CD4-positive, alpha-beta memory T cell (primary cell): ENCODE measurements around the gene ATXN7. TPM values are rescaled to one million over a fixed set of nuclear protein-coding genes. Genes with fewer than 3 reads are reported as not detected.
A peak's percentile ranks its signal among the peaks of the same experiment; 100 is the strongest.

Experiments used
- CTCF ChIA-PET: fragments of 350-600 bp; sonication (Branson Sonifier 250); formaldehyde crosslinking; loops from one replicate; lab custom pipeline; 2021; ENCODE audit warnings: inconsistent platforms; ENCODE audit not compliant: partially characterized antibody; lab: Charles Lee
- POLR2A ChIA-PET: fragments of 350-600 bp; sonication (Branson Sonifier 250); formaldehyde crosslinking; loops from one replicate; lab custom pipeline; 2021; ENCODE audit not compliant: partially characterized antibody; lab: Charles Lee
- DNase-seq, 5 donors: peaks; one replicate each; pipeline versions ENCODE4 v3.0.0 to v3.0.0-alpha.2; 2020 to 2022; ENCODE audit warnings: mixed read lengths in 1 of 5
- H3K27ac ChIP-seq: one replicate; pipeline ENCODE4 v1.7.0; 2013; ENCODE audit warnings: low read depth, low read length
- H3K27me3 ChIP-seq: 2 replicates; pipeline ENCODE4 v1.7.0; 2013; ENCODE audit warnings: mild to moderate bottlenecking, low read length, moderate library complexity; ENCODE audit not compliant: insufficient read depth
- H3K36me3 ChIP-seq: 2 replicates; pipeline ENCODE4 v1.7.0; 2013; ENCODE audit warnings: mild to moderate bottlenecking, low read length, moderate library complexity; ENCODE audit not compliant: insufficient read depth
- H3K4me1 ChIP-seq: 2 replicates; pipeline ENCODE4 v1.7.0; 2013; ENCODE audit warnings: mild to moderate bottlenecking, low read length, moderate library complexity; ENCODE audit not compliant: insufficient read depth
- H3K4me3 ChIP-seq, 2 donors: one replicate each; pipeline ENCODE4 v1.7.0; 2013; ENCODE audit warnings: low read length in 2 of 2, mild to moderate bottlenecking in 1 of 2
- H3K9me3 ChIP-seq, 2 donors: one replicate each; pipeline ENCODE4 v1.7.0; 2013; ENCODE audit warnings: low read length in 2 of 2, control low read depth in 1 of 2; ENCODE audit not compliant: control insufficient read depth in 1 of 2
- H3K27ac Mint-ChIP-seq, 7 donors: one replicate each; pipeline ENCODE4 v1.8.0; 2020 to 2021; ENCODE audit warnings: mixed read lengths in 7 of 7, mild to moderate bottlenecking in 6 of 7, inconsistent platforms in 3 of 7, moderate library complexity in 3 of 7
- H3K27me3 Mint-ChIP-seq, 2 donors: one replicate each; pipeline ENCODE4 v1.8.0; 2020 to 2021; ENCODE audit warnings: mixed read lengths in 2 of 2
- H3K36me3 Mint-ChIP-seq, 2 donors: one replicate each; pipeline ENCODE4 v1.8.0; 2020 to 2021; ENCODE audit warnings: mixed read lengths in 2 of 2, inconsistent platforms in 1 of 2, mild to moderate bottlenecking in 1 of 2
- H3K4me1 Mint-ChIP-seq, 4 donors: one replicate each; pipeline ENCODE4 v1.8.0; 2020 to 2021; ENCODE audit warnings: mixed read lengths in 4 of 4, mild to moderate bottlenecking in 1 of 4
- H3K4me3 Mint-ChIP-seq, 8 donors: one replicate each; pipeline ENCODE4 v1.8.0; 2020 to 2021; ENCODE audit warnings: mixed read lengths in 8 of 8, mild to moderate bottlenecking in 7 of 8, moderate library complexity in 6 of 8, inconsistent platforms in 3 of 8
- H3K9me3 Mint-ChIP-seq, 8 donors: one replicate each; pipeline ENCODE4 v1.8.0; 2020 to 2021; ENCODE audit warnings: mixed read lengths in 8 of 8, mild to moderate bottlenecking in 5 of 8, inconsistent platforms in 3 of 8, moderate library complexity in 1 of 8
- intact Hi-C: fragments of 100-400 bp; cut with micrococcal nuclease; formaldehyde crosslinking; loops from one replicate; pipeline ENCODE4 v1.15.1; 2023
- polyA plus RNA-seq, 2 donors: library from polyadenylated mRNA; unstranded; fragments of 300-500 nt; fragmentation: Illumina TruSeq; gene quantifications; one replicate each; pipeline ENCODE4 v1.2.3, GENCODE V29; 2021
- total RNA-seq, 2 experiments: library from RNA; stranded (reverse); gene quantifications; one replicate each; pipeline ENCODE4 v1.2.3, GENCODE V29; 2021

Gene ATXN7
- total and polyA plus RNA-seq, 4 experiments from 2014 or later, result 13.4 to 160 (median 89.2) TPM

DNA sequence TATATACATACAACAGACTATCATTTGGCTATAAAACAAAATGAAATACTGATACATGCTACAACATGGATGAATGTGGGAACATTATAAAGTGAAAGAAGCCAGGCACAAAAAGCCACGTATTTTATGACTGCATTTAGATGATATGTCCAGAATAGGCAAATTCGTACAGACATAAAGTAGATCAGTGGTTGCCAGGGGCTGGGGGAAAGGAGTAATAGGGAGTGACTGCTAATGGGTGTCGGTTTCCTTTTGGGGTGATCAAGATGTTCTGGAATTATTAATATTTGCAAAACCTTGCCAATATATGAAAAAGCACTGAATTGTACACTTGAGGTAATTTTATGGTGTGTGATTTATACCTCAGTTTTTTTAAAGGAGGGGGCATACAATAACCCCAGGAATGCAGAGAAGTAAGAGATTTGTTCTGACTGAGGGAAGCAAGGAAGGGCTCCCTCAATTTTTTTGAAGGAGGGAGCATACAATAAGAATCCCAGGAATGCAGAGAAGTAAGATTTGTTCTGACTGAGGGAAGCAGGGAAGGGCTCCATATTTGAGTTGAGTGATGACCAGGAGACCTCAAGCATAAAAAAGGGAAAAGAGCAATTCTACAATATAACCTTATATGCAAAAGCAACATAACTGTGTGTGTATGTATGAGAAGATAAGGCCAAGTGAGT is 153.4 kb downstream of the ATXN7 start:
- H3K36me3 ChIP-seq, result peaks cover 72% of the 10 kb centered on the region
- Mint-ChIP-seq H3K27ac (peak overlapping the region in 6 of 7 donors; percentile 12 to 88 (median 24)), H3K4me1 (peaks cover 26 to 48% (median 37%) of the 10 kb centered on the region in 4 donors), H3K27me3 (no peaks in the 10 kb centered on the region), H3K9me3 (no peaks in the 10 kb centered on the region), H3K4me3 (peak overlapping the region in 1 of 8 donors; percentile 1), H3K36me3 (peaks cover 56 to 86% of the 10 kb centered on the region in 2 donors)
- DNase-seq, result no peak
- H3K4me3 ChIP-seq, result no peak overlapping the region
- ChIA-PET CTCF (interaction anchor here (1.0 to 2.5 kb wide), 3 partner anchors 10 to 55 kb away, joined by 3 to 8 read pairs (median 4); no protein-coding TSS in a partner anchor), POLR2A (interaction anchor here (0.8 kb wide), 1 partner anchor 8 kb away, joined by 3 read pairs; no protein-coding TSS in a partner anchor)
- no peak overlapping the region for H3K27ac ChIP-seq
- peaks cover 26% of the 10 kb centered on the region for H3K4me1 ChIP-seq
- H3K27me3 ChIP-seq, result no peaks in the 10 kb centered on the region
- intact Hi-C loops, result no loop called here
- H3K9me3 ChIP-seq, result no peaks in the 10 kb centered on the region

DNA sequence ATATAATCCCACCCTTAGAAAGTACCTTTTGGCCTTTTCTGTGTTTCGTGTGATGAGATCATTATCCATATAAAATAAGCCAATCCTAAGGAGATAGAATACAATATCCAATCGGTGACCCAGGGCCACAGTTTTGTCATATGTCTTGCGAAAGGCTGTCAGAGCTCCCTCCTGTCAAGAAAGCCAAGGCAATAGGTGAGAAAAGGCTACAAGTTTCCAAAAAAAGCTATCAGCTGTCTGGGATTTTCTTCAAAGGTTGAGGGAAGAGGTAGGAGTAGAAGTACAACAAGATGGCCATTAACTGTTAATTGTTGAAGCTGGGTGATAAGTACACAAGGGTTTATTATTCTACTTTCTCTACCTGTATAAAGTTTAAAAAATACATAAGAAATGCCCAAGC is 155.6 kb downstream of the ATXN7 start:
- no peak for DNase-seq
- Histone ChIP-seq H3K36me3 (peaks cover 51% of the 10 kb centered on the region), H3K27ac (peak overlapping the region; percentile 10), H3K27me3 (no peaks in the 10 kb centered on the region), H3K4me1 (peaks cover 42% of the 10 kb centered on the region), H3K4me3 (no peak overlapping the region), H3K9me3 (no peaks in the 10 kb centered on the region)
- ChIA-PET POLR2A (interaction anchor here (0.8 kb wide), 1 partner anchor 40 kb away, joined by 4 read pairs; no protein-coding TSS in a partner anchor), CTCF (interaction anchor here (1.2 to 2.5 kb wide), 4 partner anchors 11 to 57 kb away, joined by 4 to 8 read pairs (median 5); no protein-coding TSS in a partner anchor)
- H3K4me3 Mint-ChIP-seq, result no peak overlapping the region
- peaks cover 40 to 71% of the 10 kb centered on the region in 2 donors for H3K36me3 Mint-ChIP-seq
- no peaks in the 10 kb centered on the region for H3K27me3 Mint-ChIP-seq
- peak overlapping the region in 4 of 7 donors; percentile 13 to 88 (median 45) for H3K27ac Mint-ChIP-seq
- H3K9me3 Mint-ChIP-seq, result no peaks in the 10 kb centered on the region
- peaks cover 30 to 52% (median 43%) of the 10 kb centered on the region in 4 donors for H3K4me1 Mint-ChIP-seq
- intact Hi-C loops, result no loop called here

DNA sequence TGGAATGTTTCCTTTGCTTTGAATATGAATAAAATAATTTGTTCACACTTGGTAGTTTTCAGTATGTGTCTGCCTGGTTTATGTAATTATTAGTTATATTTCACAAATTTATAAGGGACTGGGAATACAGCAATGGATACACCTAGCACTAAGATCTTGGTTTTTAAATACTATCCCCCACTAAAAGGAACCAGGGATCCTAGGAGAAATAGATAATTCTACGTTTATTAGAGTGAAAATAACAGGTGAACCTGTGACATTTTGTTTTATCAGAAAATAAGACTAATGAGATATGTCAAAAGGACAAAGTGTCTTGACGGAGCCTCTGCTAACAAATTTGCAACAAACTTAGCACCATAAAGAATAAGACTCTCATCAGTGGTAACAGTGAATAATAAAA is 156.2 kb downstream of the ATXN7 start:
- CTCF ChIA-PET, result interaction anchor here (1.2 to 5.8 kb wide), 4 partner anchors 12 to 58 kb away, joined by 4 to 101 read pairs (median 6); no protein-coding TSS in a partner anchor
- Histone ChIP-seq H3K36me3 (peaks cover 46% of the 10 kb centered on the region), H3K27me3 (no peaks in the 10 kb centered on the region), H3K4me1 (peaks cover 42% of the 10 kb centered on the region), H3K27ac (no peak overlapping the region), H3K4me3 (no peak overlapping the region), H3K9me3 (no peaks in the 10 kb centered on the region)
- POLR2A ChIA-PET, result interaction anchor here (1.3 to 2.1 kb wide), 2 partner anchors 21 to 156 kb away, joined by 4 to 6 read pairs; partner anchors contain the start of genes ATXN7 and THOC7
- H3K36me3 Mint-ChIP-seq, result peaks cover 34 to 65% of the 10 kb centered on the region in 2 donors
- intact Hi-C loops, result loop anchor here (10.0 kb wide), 1 partner anchor 155 kb away; the partner anchor contains the start of genes ATXN7 and THOC7
- H3K27ac Mint-ChIP-seq, result peak overlapping the region in 2 of 7 donors; percentile 5 to 51
- H3K4me1 Mint-ChIP-seq, result peaks cover 24 to 47% (median 38%) of the 10 kb centered on the region in 4 donors
- no peaks in the 10 kb centered on the region for H3K9me3 Mint-ChIP-seq
- H3K27me3 Mint-ChIP-seq, result no peaks in the 10 kb centered on the region
- no peak overlapping the region for H3K4me3 Mint-ChIP-seq
- DNase-seq, result no peak

DNA sequence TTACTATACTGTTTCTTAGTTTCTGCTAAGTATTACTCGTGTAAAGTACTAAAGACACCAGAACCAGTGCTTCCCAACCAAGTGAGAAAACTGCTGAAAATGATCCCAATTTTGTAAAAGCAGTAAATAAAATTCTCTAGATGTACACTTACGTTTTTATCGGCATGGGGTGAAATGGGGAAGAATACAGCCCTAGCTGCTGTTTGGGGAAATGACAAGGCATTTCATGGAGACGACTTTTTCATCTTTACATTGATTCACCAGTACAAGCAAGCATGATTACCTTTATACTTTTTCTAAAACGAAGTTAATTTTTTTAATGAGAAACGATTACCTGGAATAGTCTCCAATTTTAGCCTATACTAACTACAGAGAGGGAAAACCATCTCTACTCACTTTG is 158.3 kb downstream of the ATXN7 start:
- peak overlapping the region; percentile 76 to 93 (median 90) for H3K4me3 Mint-ChIP-seq
- H3K36me3 Mint-ChIP-seq, result peaks cover 27 to 47% of the 10 kb centered on the region in 2 donors
- Histone ChIP-seq H3K4me3 (peak overlapping the region in 1 of 2 donors; percentile 89), H3K9me3 (no peaks in the 10 kb centered on the region), H3K27ac (peak overlapping the region; percentile 89), H3K27me3 (peaks cover 3% of the 10 kb centered on the region), H3K36me3 (peaks cover 31% of the 10 kb centered on the region), H3K4me1 (peaks cover 42% of the 10 kb centered on the region)
- no peaks in the 10 kb centered on the region for H3K27me3 Mint-ChIP-seq
- no peaks in the 10 kb centered on the region for H3K9me3 Mint-ChIP-seq
- intact Hi-C loops, result loop anchor here (10.0 kb wide), 1 partner anchor 157 kb away; the partner anchor contains the start of genes ATXN7 and THOC7
- peak overlapping the region; percentile 86 to 97 (median 95) for H3K27ac Mint-ChIP-seq
- CTCF ChIA-PET, result interaction anchor here (2.1 to 5.8 kb wide), 3 partner anchors 13 to 58 kb away, joined by 36 to 101 read pairs (median 40); no protein-coding TSS in a partner anchor
- no peak for DNase-seq
- H3K4me1 Mint-ChIP-seq, result peaks cover 22 to 44% (median 32%) of the 10 kb centered on the region in 4 donors
- POLR2A ChIA-PET, result interaction anchor here (1.0 to 3.8 kb wide), 6 partner anchors 11 to 158 kb away, joined by 3 to 42 read pairs (median 6); partner anchors contain the start of genes ATXN7, SCAANT1 and THOC7

DNA sequence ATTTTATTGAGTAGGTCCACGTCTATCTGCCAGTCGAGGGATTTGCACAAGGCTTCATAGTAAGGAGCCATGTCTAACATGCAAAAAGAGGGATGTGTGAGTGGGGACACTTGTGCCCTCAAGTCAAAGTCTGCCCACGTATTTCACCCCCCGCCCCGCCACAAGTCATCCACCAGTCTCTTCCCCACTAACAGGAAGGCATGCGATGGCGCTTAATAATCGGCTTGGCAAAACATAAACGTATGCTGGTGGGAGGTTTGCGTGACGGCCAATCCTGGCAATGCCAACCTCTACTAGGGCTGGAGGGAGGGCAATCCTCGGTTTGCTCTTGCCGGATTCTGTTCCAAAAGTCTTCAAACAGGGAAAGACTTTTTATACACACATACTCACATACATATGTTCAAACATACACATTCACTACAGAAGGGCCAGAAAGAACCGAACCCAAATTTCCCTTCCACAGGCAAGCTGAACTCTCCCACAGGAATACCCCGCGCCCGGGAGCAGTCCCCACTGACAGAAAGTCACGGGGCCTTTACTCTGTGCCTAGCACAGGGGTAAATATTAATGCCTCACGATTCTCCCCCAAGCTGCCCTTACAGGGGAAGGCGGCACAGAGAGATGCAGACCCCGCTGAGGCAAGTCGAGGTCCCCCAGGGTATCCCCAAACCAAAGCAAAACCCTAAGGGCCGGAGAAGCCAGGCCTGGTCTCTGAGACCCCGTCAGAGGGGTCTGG is 159.0 kb downstream of the ATXN7 start:
- H3K4me1 ChIP-seq, result peaks cover 42% of the 10 kb centered on the region
- Mint-ChIP-seq H3K4me3 (peak overlapping the region; percentile 76 to 93 (median 90)), H3K9me3 (no peaks in the 10 kb centered on the region), H3K36me3 (peaks cover 20 to 40% of the 10 kb centered on the region in 2 donors), H3K27me3 (peaks cover 4% of the 10 kb centered on the region in 2 donors), H3K27ac (peak overlapping the region; percentile 86 to 97 (median 95)), H3K4me1 (peaks cover 18 to 41% (median 28%) of the 10 kb centered on the region in 4 donors)
- H3K27me3 ChIP-seq, result peaks cover 4% of the 10 kb centered on the region
- intact Hi-C loops, result loop anchor here (1.0 to 10.0 kb wide), 4 partner anchors 54 to 158 kb away; partner anchors contain the start of genes ATXN7, SCAANT1 and THOC7
- H3K9me3 ChIP-seq, result no peaks in the 10 kb centered on the region
- peak in 2 of 5 donors; percentile 19 to 56 for DNase-seq
- peaks cover 24% of the 10 kb centered on the region for H3K36me3 ChIP-seq
- ChIA-PET CTCF (interaction anchor here (0.8 to 5.8 kb wide), 20 partner anchors 10 to 673 kb away, joined by 3 to 101 read pairs (median 4); partner anchors contain the start of gene SCAANT1), POLR2A (interaction anchor here (1.1 to 3.8 kb wide), 12 partner anchors 12 to 112 kb away, joined by 3 to 42 read pairs (median 6); partner anchors contain the start of gene SCAANT1)
- H3K27ac ChIP-seq, result peak overlapping the region; percentile 89
- peak overlapping the region; percentile 89 to 90 for H3K4me3 ChIP-seq

DNA sequence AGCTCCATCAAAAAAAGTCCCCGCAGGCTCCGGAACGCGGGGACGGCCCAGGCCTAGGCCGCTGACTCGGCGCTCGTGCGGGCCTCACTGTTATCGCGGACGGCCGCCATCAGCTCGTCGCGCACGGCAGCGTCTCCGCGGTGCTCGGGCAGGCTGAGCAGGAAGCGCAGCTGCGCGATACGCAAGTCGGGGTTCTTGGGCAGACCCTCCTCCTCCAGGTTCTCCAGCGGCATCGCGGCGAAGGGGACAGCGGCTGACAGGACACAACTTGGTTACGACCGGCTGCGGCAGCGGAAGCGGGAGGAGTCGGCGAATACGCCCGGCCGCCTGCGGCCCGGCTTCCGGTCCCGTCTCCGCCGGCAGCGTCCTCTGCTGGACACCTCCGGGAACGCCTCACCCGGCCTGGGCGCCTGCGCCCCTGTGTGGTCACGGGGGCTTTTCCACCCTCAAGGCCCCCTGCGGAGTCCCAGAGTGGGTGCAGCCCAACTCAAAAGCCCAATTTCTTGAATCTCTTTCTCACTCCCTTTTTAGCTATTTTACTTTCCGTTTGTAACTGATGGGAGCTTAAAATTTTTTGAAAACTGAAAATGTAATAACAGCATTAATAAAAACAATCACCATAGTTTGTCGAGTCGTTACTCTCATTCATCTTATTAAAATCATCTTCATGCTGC is 159.7 kb downstream of the ATXN7 start, which contains the start of gene PSMD6:
PSMD6 (minus strand) TSS at position 308 of the 674 bp plus-strand sequence; CDS start at position 233, 75 bp downstream.
- Histone ChIP-seq H3K36me3 (peaks cover 17% of the 10 kb centered on the region), H3K27me3 (peaks cover 4% of the 10 kb centered on the region), H3K27ac (peak within 1 kb of the TSS; percentile 89), H3K9me3 (no peaks in the 10 kb centered on the region), H3K4me1 (peaks cover 42% of the 10 kb centered on the region), H3K4me3 (peak within 1 kb of the TSS; percentile 89 to 90)
- Mint-ChIP-seq H3K36me3 (peaks cover 13 to 33% of the 10 kb centered on the region in 2 donors), H3K27ac (peak within 1 kb of the TSS; percentile 86 to 97 (median 95)), H3K9me3 (no peaks in the 10 kb centered on the region), H3K4me1 (peaks cover 17 to 39% (median 25%) of the 10 kb centered on the region in 4 donors), H3K27me3 (peaks cover 4 to 6% of the 10 kb centered on the region in 2 donors), H3K4me3 (peak within 1 kb of the TSS; percentile 76 to 93 (median 90))
- ChIA-PET CTCF (interaction anchor here (0.6 to 5.8 kb wide), 30 partner anchors 11 to 674 kb away, joined by 3 to 101 read pairs (median 4); partner anchors contain the start of gene SCAANT1), POLR2A (interaction anchor here (0.6 to 3.8 kb wide), 15 partner anchors 13 to 113 kb away, joined by 3 to 42 read pairs (median 5); partner anchors contain the start of gene SCAANT1)
- intact Hi-C loops, result loop anchor here (1.0 to 10.0 kb wide), 4 partner anchors 55 to 159 kb away; partner anchors contain the start of genes ATXN7, SCAANT1 and THOC7
- DNase-seq, result peak; percentile 90 to 96 (median 91)
